K562 (cell line): ENCODE measurements around the gene HIRIP3. TPM values are rescaled to one million over a fixed set of nuclear protein-coding genes. Genes with fewer than 3 reads are reported as not detected.
A peak's percentile ranks its signal among the peaks of the same experiment; 100 is the strongest.

Experiments used
- CC2D1A ChIP-seq: fragments of 450-650 bp; IDR thresholded peaks from 2 replicates; pipeline ENCODE4 v1.6.1; 2017; ENCODE audit warnings: mild to moderate bottlenecking
- CREB3L1 ChIP-seq: fragments of 450-650 bp; IDR thresholded peaks from 2 replicates; pipeline ENCODE4 v1.6.1; 2014; ENCODE audit warnings: low read depth, mild to moderate bottlenecking, moderate library complexity, borderline replicate concordance
- DEAF1 ChIP-seq: fragments of 450-650 bp; formaldehyde crosslinking; IDR thresholded peaks from 2 replicates; pipeline ENCODE4 v1.4.0; 2020; ENCODE audit warnings: mild to moderate bottlenecking, moderate library complexity
- E2F4 ChIP-seq: sonication (generic); formaldehyde crosslinking; IDR thresholded peaks from 2 replicates; pipeline ENCODE4 v1.8.0; 2022; ENCODE audit warnings: mild to moderate bottlenecking, low read depth, missing genetic modification reagents
- ESRRB ChIP-seq: fragments of 250-450 bp; sonication (Bioruptor Pico); IDR thresholded peaks from 2 replicates; pipeline ENCODE4 v1.5.0; 2020; ENCODE audit warnings: mild to moderate bottlenecking, moderate library complexity, borderline replicate concordance
- FOS ChIP-seq: IDR thresholded peaks from 3 replicates; pipeline ENCODE4 v1.6.1; 2011; ENCODE audit not compliant: insufficient read length; ENCODE audit errors: extremely low read depth
- GATAD2A ChIP-seq: fragments of 450-650 bp; IDR thresholded peaks from 2 replicates; pipeline ENCODE4 v1.6.1; 2017
- HNRNPL ChIP-seq: fragments of 200-400 bp; formaldehyde crosslinking; IDR thresholded peaks from 2 replicates; pipeline ENCODE4 v1.6.1; 2017; ENCODE audit warnings: low read depth, mild to moderate bottlenecking, low read length
- LEF1 ChIP-seq: fragments of 450-650 bp; IDR thresholded peaks from 2 replicates; pipeline ENCODE4 v1.6.1; 2016; ENCODE audit warnings: mild to moderate bottlenecking
- MXD1 ChIP-seq: fragments of 250-450 bp; sonication (Bioruptor Pico); IDR thresholded peaks from 2 replicates; pipeline ENCODE4 v1.8.0; 2021; ENCODE audit warnings: borderline replicate concordance, mild to moderate bottlenecking, moderate library complexity; ENCODE audit not compliant: poor library complexity, severe bottlenecking
- NFE2 ChIP-seq: IDR thresholded peaks from 2 replicates; pipeline ENCODE4 v1.6.1; 2014; ENCODE audit warnings: antibody characterized with exemption, low read depth
- NFIC ChIP-seq: fragments of 450-650 bp; IDR thresholded peaks from 2 replicates; pipeline ENCODE4 v1.6.1; 2017; ENCODE audit warnings: mild to moderate bottlenecking, inconsistent platforms
- SRF ChIP-seq, 2 experiments: fragments of 250-450, 450-650 bp in 1 of 2; sonication (Bioruptor Pico) in 1 of 2; sonication (generic) in 1 of 2; formaldehyde crosslinking; IDR thresholded peaks; 2 replicates each; pipeline versions ENCODE4 v1.5.0 to v1.5.1; 2020 to 2022; ENCODE audit warnings: mild to moderate bottlenecking in 1 of 2, missing genetic modification reagents in 1 of 2
- THRA ChIP-seq: fragments of 450-650 bp; IDR thresholded peaks from 2 replicates; pipeline ENCODE4 v1.6.1; 2017; ENCODE audit warnings: mild to moderate bottlenecking, moderate library complexity
- WHSC1 ChIP-seq: IDR thresholded peaks from one replicate; pipeline ENCODE4 v1.6.1; 2012; ENCODE audit warnings: low read length, control low read depth, inconsistent platforms
- ZNF384 ChIP-seq: IDR thresholded peaks from 2 replicates; pipeline ENCODE4 v1.6.1; 2012; ENCODE audit warnings: low read depth, low read length, improper control_type of control experiment
- ZNF395 ChIP-seq: fragments of 200-800 bp; sonication (Bioruptor generic); IDR thresholded peaks from 2 replicates; pipeline ENCODE4 v1.6.1; 2017; ENCODE audit warnings: missing genetic modification characterization, missing compliant biosample characterization
- ZNF41 ChIP-seq: fragments of 250-450 bp; sonication (Bioruptor Pico); conservative IDR thresholded peaks from 2 replicates; pipeline ENCODE4 v1.4.0; 2020; ENCODE audit warnings: mild to moderate bottlenecking
- polyA plus RNA-seq, 8 experiments: library from polyadenylated mRNA; depleted of rRNA in 4 of 8; stranded (reverse) in 5 of 8; unstranded in 3 of 8; fragments of >200 nt; fragmentation: Nextera tagmentation in 2 of 8; fragmentation: Illumina TruSeq in 1 of 8; extraction: Ambion mirVana in 2 of 8; extraction: Trizol in 1 of 8; gene quantifications; 2 replicates each; pipeline versions ENCODE4 v1.2.1 to v1.2.3, GENCODE V29; 2011 to 2014; ENCODE audit warnings: inconsistent platforms in 1 of 8, missing spikeins in 1 of 8
- total RNA-seq, 7 experiments: library from RNA; depleted of rRNA in 6 of 7; stranded (reverse); fragments of >200 nt in 6 of 7; fragmentation: Illumina TruSeq in 2 of 7; extraction: Trizol in 2 of 7; gene quantifications; 2 replicates each; pipeline versions ENCODE4 v1.2.1 to v1.2.3, GENCODE V29; 2011 to 2021; ENCODE audit warnings: low replicate concordance in 1 of 7

HIRIP3 gene
- total and polyA plus RNA-seq, 9 of the 15 experiments (the other 6 are each of a cell fraction or from before 2014, with no cell fraction given), result 3.3 to 38.2 (median 18.2) TPM

- peak; percentile 17 for TF ChIP-seq FOS
- no peak for TF ChIP-seq CC2D1A
- peak; percentile 8; the same call in 1 of the 2 replicates for TF ChIP-seq DEAF1
- TF ChIP-seq THRA, result no peak
- peak; percentile 81 for TF ChIP-seq LEF1
- no peak for TF ChIP-seq ZNF41
- TF ChIP-seq NFE2, result peak; percentile 39
- no peak for TF ChIP-seq E2F4 (CRISPR knock-in tag)
- no peak for TF ChIP-seq ZNF395 (CRISPR knock-in tag)
- TF ChIP-seq SRF (CRISPR knock-in tag; IDR thresholded peaks at IDR 0.05), result no peak; a peak in 1 of 4 replicates
- TF ChIP-seq CREB3L1, result no peak
- TF ChIP-seq ESRRB (CRISPR knock-in tag), result no peak
- no peak for TF ChIP-seq NFIC
- TF ChIP-seq WHSC1, result no peak
- TF ChIP-seq ZNF384, result no peak; the same call in 1 of the 2 replicates
- no peak for TF ChIP-seq GATAD2A
- TF ChIP-seq MXD1 (CRISPR knock-in tag), result no peak
- no peak for TF ChIP-seq HNRNPL
Measured at GRCh38 chr16:29943846-29944799, 51.3 kb downstream of the HIRIP3 start (continued).
